HEK293 (cell line): ENCODE data around the gene INPP5A.

Source experiments
- CTCF ChIA-PET: fragments of 350-600 bp; formaldehyde crosslinking; extraction: SDS; loops from one replicate; lab custom pipeline; 2021; ENCODE audit warnings: antibody characterized with exemption; lab: Yijun Ruan, JAX
- POLR2A ChIA-PET: fragments of 300-600 bp; formaldehyde crosslinking; extraction: SDS; loops from one replicate; lab custom pipeline; 2020; ENCODE audit warnings: antibody characterized with exemption, inconsistent platforms; lab: Yijun Ruan, JAX
- H3K27ac ChIP-seq: fragments of 200-500 bp; sonication (Bioruptor generic); 2 replicates; pipeline ENCODE4 v1.5.1; 2014; ENCODE audit warnings: low read depth, low read length, control low read depth, inconsistent platforms; ENCODE audit errors: extremely low read depth
- H3K36me3 ChIP-seq, 2 experiments: fragments of 200-500 bp in 1 of 2; sonication (Bioruptor generic) in 1 of 2; 1 replicate in 1 of 2; 2 replicates in 1 of 2; pipeline ENCODE4 v1.5.1; 2014 to 2017; ENCODE audit warnings: inconsistent platforms in 2 of 2, low read length in 2 of 2; ENCODE audit not compliant: control insufficient read depth in 2 of 2, insufficient read depth in 1 of 2
- H3K4me1 ChIP-seq: fragments of 200-500 bp; sonication (Bioruptor generic); 2 replicates; pipeline ENCODE4 v1.5.1; 2014; ENCODE audit warnings: mild to moderate bottlenecking, low read length, inconsistent platforms; ENCODE audit not compliant: control insufficient read depth, insufficient read depth
- H3K4me3 ChIP-seq: 2 replicates; pipeline ENCODE4 v1.5.1; 2011; ENCODE audit warnings: low read depth, mild to moderate bottlenecking, control low read depth, low read length, moderate library complexity
- H3K9me3 ChIP-seq: fragments of 200-500 bp; sonication (Bioruptor generic); 2 replicates; pipeline ENCODE4 v1.5.1; 2014; ENCODE audit warnings: low read depth, low read length, inconsistent platforms; ENCODE audit not compliant: control insufficient read depth, insufficient read depth
- BCL11B ChIP-seq: fragments of 450-650 bp; formaldehyde crosslinking; IDR thresholded peaks from 2 replicates; pipeline ENCODE4 v1.5.1; 2016; ENCODE audit warnings: low read depth, missing biosample characterization, missing genetic modification characterization
- ELK4 ChIP-seq: IDR thresholded peaks from 2 replicates; pipeline ENCODE4 v1.6.1; 2011; ENCODE audit warnings: mild to moderate bottlenecking, low read depth, low read length, borderline replicate concordance
- HIC1 ChIP-seq: fragments of 450-650 bp; formaldehyde crosslinking; IDR thresholded peaks from 2 replicates; pipeline ENCODE4 v1.5.1; 2016; ENCODE audit warnings: missing biosample characterization, missing genetic modification characterization
- INSM2 ChIP-seq: fragments of 450-650 bp; formaldehyde crosslinking; IDR thresholded peaks from 2 replicates; pipeline ENCODE4 v1.5.1; 2016; ENCODE audit warnings: missing biosample characterization, missing genetic modification characterization
- SP3 ChIP-seq: fragments of 450-650 bp; formaldehyde crosslinking; IDR thresholded peaks from 2 replicates; pipeline ENCODE4 v1.5.1; 2016; ENCODE audit warnings: missing biosample characterization, missing genetic modification characterization
- ZBTB48 ChIP-seq: fragments of 450-650 bp; formaldehyde crosslinking; IDR thresholded peaks from 2 replicates; pipeline ENCODE4 v1.5.1; 2016; ENCODE audit warnings: missing biosample characterization, missing genetic modification characterization
- ZNF146 ChIP-seq: fragments of 450-650 bp; formaldehyde crosslinking; IDR thresholded peaks from 2 replicates; pipeline ENCODE4 v1.5.1; 2016; ENCODE audit warnings: missing biosample characterization, missing genetic modification characterization
- ZNF174 ChIP-seq: fragments of 450-650 bp; formaldehyde crosslinking; IDR thresholded peaks from 2 replicates; pipeline ENCODE4 v1.5.0; 2017; ENCODE audit warnings: missing biosample characterization, mild to moderate bottlenecking, missing genetic modification characterization
- ZNF211 ChIP-seq: fragments of 450-650 bp; formaldehyde crosslinking; IDR thresholded peaks from 2 replicates; pipeline ENCODE4 v1.5.1; 2016; ENCODE audit warnings: low read depth, missing biosample characterization, missing genetic modification characterization
- ZNF23 ChIP-seq: fragments of 450-650 bp; formaldehyde crosslinking; IDR thresholded peaks from 2 replicates; pipeline ENCODE4 v1.5.1; 2016; ENCODE audit warnings: missing biosample characterization, missing genetic modification characterization, borderline replicate concordance
- ZNF280D ChIP-seq: fragments of 450-650 bp; formaldehyde crosslinking; IDR thresholded peaks from 2 replicates; pipeline ENCODE4 v1.5.1; 2016; ENCODE audit warnings: missing biosample characterization, missing genetic modification characterization
- ZNF398 ChIP-seq: fragments of 450-650 bp; formaldehyde crosslinking; IDR thresholded peaks from 2 replicates; pipeline ENCODE4 v1.5.1; 2017; ENCODE audit warnings: missing biosample characterization, missing genetic modification characterization
- ZNF510 ChIP-seq: fragments of 450-650 bp; formaldehyde crosslinking; IDR thresholded peaks from 2 replicates; pipeline ENCODE4 v1.5.1; 2018; ENCODE audit warnings: mild to moderate bottlenecking, missing genetic modification characterization, missing biosample characterization; ENCODE audit not compliant: insufficient replicate concordance
- ZNF560 ChIP-seq: fragments of 450-650 bp; formaldehyde crosslinking; IDR thresholded peaks from 2 replicates; pipeline ENCODE4 v1.5.1; 2017; ENCODE audit warnings: missing biosample characterization, missing genetic modification characterization, borderline replicate concordance
- ZNF596 ChIP-seq: fragments of 450-650 bp; IDR thresholded peaks from 2 replicates; pipeline ENCODE4 v1.5.0; 2018; ENCODE audit warnings: missing biosample characterization, mild to moderate bottlenecking, missing genetic modification characterization, moderate library complexity
- ZNF623 ChIP-seq: fragments of 450-650 bp; formaldehyde crosslinking; IDR thresholded peaks from 2 replicates; pipeline ENCODE4 v1.5.1; 2016; ENCODE audit warnings: missing biosample characterization, missing genetic modification characterization
- ZNF677 ChIP-seq: fragments of 450-650 bp; IDR thresholded peaks from 2 replicates; pipeline ENCODE4 v1.5.0; 2018; ENCODE audit warnings: missing biosample characterization, mild to moderate bottlenecking, missing genetic modification characterization, moderate library complexity
- ZNF791 ChIP-seq: fragments of 450-650 bp; formaldehyde crosslinking; IDR thresholded peaks from 2 replicates; pipeline ENCODE4 v1.5.1; 2016; ENCODE audit warnings: missing biosample characterization, missing genetic modification characterization
- ZXDB ChIP-seq: fragments of 450-650 bp; formaldehyde crosslinking; IDR thresholded peaks from 2 replicates; pipeline ENCODE4 v1.5.1; 2016; ENCODE audit warnings: missing biosample characterization, missing genetic modification characterization

The INPP5A gene

GRCh38 chr10:132707776-132708171, 170.2 kb downstream of the INPP5A start (continued):
- TF ChIP-seq INSM2 (tag by site-specific recombination) (no peak), ZNF510 (tag by site-specific recombination) (no peak), BCL11B (tag by site-specific recombination) (no peak), ZNF146 (tag by site-specific recombination) (no peak), ZNF211 (tag by site-specific recombination) (no peak), ZBTB48 (no peak), SP3 (tag by site-specific recombination) (no peak), ZNF23 (tag by site-specific recombination) (no peak)
- TF ChIP-seq, all 188 proteins: peak for 0

GRCh38 chr10:132708441-132708840, 170.9 kb downstream of the INPP5A start:
- Histone ChIP-seq H3K9me3 (no peaks in the 10 kb centered on the region), H3K4me3 (no peak overlapping the region), H3K27ac (no peak overlapping the region), H3K36me3 (peaks cover 0 to 7% of the 10 kb centered on the region in 2 experiments; a peak in 2 of 3 replicates), H3K4me1 (no peaks in the 10 kb centered on the region)
- no peak for TF ChIP-seq ZNF791 (tag by site-specific recombination)
- ChIA-PET POLR2A (no interaction called here), CTCF (no interaction called here)

- no peak overlapping the region for H3K4me3 ChIP-seq
- no peaks in the 10 kb centered on the region for H3K9me3 ChIP-seq
- no peak overlapping the region for H3K27ac ChIP-seq
- TF ChIP-seq ZNF623 (tag by site-specific recombination) (no peak), ZNF677 (tag by site-specific recombination) (no peak), ZNF280D (tag by site-specific recombination) (no peak), ZNF596 (no peak)
- ChIA-PET POLR2A (no interaction called here), CTCF (no interaction called here)
- no peaks in the 10 kb centered on the region for H3K4me1 ChIP-seq
- H3K36me3 ChIP-seq: peaks cover 0 to 7% of the 10 kb centered on the region in 2 experiments; a peak in 1 of 3 replicates
Observed at GRCh38 chr10:132708936-132709335, 171.3 kb downstream of the INPP5A start.

GRCh38 chr10:132709471-132709951, 171.9 kb downstream of the INPP5A start:
- H3K36me3 ChIP-seq: peaks cover 0 to 7% of the 10 kb centered on the region in 2 experiments; a peak in 1 of 3 replicates
- no peaks in the 10 kb centered on the region for H3K4me1 ChIP-seq
- no peak overlapping the region for H3K27ac ChIP-seq
- H3K4me3 ChIP-seq: no peak overlapping the region
- H3K9me3 ChIP-seq: no peaks in the 10 kb centered on the region
- ChIA-PET POLR2A (no interaction called here), CTCF (no interaction called here)
- TF ChIP-seq ZNF398 (tag by site-specific recombination): 0 out of 2 replicates have a peak, but pooled peaks have one; percentile 15
- TF ChIP-seq ZNF510 (tag by site-specific recombination): no peak
- no peak for TF ChIP-seq ZNF174 (tag by site-specific recombination)
- TF ChIP-seq HIC1: 0 out of 2 replicates have a peak, but pooled peaks have one; percentile 22
- no peak for TF ChIP-seq ELK4
- TF ChIP-seq ZXDB (tag by site-specific recombination): no peak
- no peak for TF ChIP-seq ZNF560 (tag by site-specific recombination)
